ENCODE results near the gene AGAP3.

AGAP3 gene

DNA sequence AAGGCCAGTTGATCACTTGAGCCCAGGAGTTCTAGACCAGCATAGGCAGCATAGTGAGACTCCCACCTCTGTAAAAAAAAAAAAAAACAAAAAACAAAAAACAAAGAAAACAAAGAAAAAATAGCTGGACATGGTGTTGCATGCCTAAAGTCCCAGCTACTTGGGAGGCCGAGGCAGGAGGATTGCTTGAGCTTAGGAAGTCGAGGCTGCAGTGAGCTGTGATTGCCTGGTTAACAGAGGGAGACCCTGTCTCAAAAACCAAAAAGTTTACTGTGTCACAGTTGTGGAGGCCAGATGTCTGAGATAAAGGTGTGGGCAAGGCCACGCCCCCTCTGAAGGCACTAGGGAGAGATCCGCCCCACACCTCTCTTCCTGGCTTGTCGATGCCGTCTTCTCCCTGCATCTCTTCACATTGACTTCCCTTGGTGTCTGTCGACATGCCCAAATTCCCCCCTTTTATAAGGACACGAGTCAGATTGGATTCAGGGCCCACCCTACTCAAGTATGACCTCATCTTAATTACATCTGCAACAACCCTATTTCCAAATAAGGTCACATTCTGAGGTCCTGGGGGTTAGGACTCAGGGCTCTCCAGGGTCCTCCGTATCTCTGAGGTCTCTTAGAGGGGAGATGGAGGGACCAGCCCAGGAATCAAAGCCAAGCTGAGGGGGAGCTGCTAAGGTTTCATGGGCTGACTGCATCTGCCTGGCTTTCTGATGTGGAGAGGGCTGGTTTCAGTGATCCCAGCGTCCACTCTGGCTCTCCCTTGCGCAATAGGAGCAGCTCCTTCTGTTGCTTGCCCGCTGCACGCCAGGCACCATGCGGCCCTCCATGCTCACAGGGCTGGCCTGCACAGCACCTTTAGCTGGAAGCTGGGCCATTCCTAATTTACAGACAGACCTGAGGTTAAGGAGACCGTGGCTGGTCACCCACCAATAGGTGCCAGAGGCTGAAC, 23.1 kb downstream of the AGAP3 start:
- DNase-seq (ENCODE audit: low spot score): no peak

DNA sequence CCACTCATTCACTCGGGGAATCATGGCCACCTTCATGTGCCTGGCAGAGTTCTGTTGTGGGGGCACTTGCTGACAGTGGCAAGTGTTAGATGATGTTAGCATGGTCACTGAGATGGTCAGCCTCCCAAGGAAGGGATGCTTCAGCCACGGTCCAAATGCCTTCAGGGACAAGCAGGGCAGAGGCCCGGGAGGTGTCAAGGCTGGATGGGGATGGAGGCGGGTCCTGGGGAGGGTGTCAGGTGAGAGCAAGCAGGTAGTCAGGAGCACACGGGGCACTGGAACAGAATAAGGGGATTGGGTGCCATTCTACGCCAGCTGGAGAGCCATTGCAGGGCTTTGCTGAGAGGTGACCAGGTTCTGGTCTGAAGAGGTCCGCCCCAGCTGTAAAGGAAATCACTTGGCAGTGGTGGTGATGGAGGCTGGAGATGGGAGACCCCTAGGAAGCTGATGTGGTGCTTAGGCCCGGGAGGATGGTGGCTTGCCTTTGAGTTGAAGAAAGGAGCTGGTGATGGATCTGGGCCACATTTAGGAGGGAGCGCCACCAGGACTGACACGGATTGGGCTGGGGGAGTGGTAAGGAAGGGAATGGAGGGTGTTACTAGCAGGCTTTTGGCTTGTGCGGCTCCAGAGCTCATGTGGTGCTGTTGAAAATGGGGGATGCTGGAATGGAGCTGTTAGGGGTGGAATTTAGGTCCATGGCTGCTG, 24.1 kb downstream of the AGAP3 start:
- no peak for DNase-seq (ENCODE audit: low spot score)

DNA sequence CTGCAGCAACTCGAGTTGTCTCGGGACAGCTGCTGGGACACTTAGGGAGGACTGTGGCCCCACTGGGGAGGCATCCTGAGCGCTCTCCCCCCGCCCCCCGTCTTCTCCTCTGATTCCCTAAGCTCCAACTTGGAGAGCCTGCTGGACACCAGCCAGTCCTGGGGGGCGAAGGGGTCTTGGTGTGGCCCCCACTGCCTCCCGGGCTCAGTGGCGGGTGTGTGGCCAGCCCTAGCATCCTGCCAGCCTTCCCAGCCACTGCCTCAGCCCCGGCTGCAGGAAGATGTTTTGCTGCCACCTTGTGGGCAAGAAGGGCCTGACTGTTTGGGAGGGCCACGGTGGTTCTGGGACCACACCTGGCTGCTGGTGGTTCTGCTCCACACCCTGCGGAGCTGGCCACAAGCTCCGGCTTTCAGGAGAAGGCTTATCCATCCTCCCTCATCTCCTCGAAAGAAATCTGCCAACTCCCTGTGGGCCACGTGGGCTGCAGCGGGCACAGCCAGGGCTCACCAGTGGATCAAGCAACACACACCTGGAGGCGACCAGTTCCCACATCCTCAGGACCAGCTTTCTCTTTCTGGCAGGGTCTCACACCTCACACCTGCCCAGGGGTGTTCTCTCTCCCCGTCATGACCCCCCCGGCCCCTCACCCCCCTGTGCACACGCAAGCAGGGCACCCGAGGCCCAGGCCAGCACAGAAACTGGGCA, 24.8 kb downstream of the AGAP3 start:
- DNase-seq (ENCODE audit: low spot score): peak; percentile 87

DNA sequence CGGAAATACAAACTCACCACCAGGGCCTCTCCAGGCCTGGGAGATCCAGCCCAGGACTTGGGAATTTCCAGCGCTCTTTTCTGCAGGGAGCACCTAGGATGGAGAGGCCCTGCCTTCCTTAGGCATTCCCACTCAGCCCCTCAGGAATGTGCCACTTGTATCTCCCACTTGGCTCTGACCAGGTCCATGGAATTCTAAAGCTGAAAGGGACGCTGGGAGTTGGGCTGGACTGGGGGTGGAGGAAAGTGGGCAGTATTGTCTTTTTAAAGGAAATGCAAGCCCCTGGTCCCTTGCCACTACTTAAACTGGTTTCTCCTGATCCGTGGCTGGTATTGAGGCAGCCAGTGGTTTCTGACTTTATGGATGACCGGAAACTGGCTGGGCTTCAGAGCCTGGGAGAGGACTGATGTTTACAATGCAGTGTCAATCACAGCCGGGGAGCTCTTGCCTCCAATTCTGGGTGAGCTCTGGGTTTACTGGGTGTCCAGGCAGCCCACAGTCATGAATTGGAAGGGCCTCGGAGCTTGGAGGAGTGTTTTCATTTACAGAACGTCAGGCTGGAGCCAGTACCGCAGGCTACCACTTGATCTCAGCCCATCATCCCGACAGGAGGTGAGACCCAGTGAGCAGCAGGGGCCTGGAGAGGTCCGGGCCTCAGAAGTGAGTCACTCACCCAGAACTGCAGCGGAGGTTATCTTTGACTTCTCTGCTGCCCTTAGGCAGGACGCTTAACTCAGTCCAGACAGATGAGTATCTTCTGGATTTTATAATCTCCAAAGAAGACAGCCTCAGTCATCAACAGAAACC, 27.3 kb downstream of the AGAP3 start:
- DNase-seq (ENCODE audit: low spot score): peak; percentile 67

DNA sequence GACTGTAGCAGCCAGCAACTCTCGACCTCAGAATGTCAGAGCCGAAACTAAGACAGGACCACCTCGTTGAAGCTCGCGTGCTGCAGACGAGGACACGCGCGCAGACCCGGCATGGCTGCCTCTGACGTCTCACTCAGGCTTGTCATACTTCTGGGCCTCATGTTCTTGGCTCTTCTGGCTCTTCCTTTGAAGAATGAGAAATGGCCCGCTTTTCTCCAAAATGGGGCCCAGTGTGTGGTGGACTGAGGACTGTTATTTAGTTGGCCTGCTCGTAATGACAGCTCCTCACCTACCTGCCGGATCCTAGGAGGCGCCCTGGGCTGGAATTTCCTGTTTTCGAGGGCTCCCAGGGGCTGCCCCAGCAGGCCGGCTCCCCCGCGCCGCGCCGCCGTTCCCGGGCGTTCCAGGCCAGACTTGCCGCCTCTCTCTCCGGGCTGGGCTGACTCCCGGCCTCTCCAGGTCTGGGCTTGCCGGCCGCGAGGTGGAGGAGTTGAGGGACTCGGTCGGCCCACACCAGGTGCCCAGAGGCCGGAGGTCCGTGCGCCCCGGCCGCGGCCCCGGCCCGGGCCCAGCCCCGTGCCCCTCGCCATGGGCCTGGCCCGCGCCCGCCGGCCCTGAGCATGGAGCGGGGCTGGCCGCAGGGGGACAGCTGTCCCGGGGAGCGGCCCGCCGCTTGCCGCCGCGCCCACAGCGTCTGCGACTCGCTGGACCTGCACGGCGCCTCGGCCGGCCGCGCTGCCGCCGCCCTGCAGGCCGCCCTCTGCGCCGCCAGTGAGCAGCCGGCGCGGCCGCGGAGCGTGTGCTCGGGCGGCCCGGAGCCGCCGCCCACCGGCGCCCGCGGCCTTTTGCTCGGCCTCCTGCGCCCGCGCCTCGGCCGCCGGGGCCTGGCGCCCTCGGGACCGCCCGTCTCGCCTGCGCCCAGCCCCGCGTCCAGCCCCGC, 28.1 kb downstream of the AGAP3 start:
- DNase-seq (ENCODE audit: low spot score): peak; percentile 82

DNA sequence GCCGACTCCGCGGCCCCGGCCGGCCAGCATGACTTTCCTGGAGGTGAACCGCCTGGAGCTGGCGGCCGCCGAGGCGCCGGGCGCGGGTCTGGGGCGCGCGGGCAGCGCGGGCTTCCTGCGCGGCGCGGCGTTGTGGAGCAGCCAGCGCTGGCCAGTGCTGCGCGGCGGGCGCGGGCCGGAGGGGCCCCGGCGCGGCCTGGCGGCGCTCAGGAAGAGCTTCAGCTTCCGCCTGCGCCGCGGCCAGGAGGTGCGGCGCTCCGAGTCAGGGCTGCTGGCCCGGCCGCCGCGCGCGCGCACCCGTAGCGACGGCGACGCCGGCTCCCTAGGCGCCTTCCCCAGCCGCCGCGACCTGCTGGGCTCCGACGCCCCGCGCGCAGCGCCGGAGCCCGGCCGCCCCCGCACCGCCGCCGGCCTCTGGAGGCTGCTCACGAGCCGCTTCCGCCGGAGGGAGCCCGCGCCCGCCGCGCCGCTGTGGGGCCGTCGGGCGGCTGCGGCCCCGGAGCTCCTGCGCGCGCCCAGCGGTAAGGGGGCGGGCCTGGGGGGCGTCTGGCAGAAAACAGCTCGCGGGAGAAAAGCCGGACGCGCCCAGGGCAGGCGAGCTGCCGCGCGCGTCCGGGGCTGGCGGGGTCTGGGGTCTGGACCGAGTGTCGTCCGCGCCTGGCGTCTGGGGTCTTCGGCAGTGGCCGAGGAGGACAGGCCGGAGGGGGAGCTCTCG, 29.0 kb downstream of the AGAP3 start:
- DNase-seq (ENCODE audit: low spot score): peak; percentile 75

DNA sequence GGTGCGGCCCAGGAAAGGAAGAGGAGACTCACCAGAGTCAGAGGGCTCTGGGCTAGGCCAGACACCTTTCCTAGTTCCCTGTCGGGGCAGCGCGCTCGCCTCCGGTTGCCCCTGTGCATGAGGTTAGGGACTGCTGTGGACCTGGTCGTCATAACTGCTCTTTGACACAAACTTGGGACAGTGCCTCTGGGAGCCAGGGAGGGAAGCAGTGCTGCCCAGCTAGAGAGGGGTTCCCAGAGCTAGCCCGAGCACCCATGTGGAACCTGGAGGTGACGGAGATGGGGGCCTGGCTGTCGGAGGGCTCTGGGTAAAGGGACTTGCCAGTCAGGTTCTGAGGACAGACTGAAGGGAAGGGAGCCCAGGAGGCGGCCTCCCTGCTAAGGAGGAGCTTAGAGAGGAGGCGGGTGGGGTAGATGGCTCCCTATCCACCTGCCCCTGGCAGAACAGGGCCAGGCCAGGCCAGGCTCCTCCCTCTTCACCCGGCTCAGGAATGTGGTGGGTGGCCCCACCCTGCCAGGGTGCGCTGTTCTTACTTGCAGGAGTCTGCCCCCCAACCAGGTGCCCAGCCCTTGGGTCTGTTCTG, 29.7 kb downstream of the AGAP3 start:
- DNase-seq (ENCODE audit: low spot score): peak; percentile 72

DNA sequence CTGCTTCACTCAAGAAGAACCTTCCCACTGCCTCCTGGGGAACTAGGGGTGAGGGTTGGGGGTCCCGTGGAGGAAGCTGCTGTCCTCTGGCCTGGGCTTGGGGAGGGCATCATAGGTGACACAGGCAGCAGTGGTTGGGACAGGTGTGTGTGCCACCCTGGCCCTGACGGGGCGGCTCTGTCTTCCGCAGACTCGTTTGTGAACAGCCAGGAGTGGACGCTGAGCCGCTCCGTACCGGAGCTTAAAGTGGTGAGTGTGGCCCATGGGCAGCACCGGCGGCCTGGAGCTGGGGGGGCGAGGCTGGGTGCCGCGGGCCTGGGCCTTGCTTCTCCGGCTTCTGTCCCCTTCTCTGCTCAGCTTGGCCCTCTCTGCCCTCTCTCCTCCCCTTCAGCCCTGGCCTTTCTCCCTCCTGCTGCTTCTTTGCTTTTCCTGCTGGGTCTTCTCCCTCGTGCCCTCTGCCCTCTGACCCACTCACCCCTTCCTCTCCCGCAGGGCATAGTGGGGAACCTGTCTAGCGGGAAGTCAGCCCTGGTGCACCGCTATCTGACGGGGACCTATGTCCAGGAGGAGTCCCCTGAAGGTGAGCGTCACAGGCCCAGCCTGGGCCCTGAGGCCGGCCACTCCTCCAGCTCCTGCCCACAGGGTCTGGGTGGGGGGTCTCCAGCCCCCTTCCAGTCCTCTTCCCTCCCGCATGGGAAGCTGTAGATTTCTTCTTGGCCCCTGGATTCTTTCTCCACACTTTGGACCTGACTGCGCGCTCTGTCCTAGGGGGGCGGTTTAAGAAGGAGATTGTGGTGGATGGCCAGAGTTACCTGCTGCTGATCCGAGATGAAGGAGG, 30.5 kb downstream of the AGAP3 start:
- DNase-seq (ENCODE audit: low spot score): no peak

DNA sequence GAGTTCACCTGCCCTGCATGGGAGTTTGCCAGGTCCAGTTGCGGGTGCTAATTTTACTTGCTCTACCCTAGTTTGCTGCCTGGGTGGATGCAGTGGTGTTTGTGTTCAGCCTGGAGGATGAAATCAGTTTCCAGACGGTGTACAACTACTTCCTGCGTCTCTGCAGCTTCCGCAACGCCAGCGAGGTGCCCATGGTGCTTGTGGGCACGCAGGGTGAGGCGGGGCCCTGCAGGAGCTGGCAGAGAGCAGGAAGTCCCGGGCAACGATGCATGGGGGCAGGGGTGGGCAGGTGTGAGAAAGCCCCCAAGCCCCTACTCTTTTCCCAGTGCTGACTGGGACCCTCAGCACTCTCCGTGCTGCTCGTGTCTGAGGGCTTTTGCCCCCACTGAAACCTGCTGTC, 31.3 kb downstream of the AGAP3 start:
- no peak for DNase-seq (ENCODE audit: low spot score)

DNA sequence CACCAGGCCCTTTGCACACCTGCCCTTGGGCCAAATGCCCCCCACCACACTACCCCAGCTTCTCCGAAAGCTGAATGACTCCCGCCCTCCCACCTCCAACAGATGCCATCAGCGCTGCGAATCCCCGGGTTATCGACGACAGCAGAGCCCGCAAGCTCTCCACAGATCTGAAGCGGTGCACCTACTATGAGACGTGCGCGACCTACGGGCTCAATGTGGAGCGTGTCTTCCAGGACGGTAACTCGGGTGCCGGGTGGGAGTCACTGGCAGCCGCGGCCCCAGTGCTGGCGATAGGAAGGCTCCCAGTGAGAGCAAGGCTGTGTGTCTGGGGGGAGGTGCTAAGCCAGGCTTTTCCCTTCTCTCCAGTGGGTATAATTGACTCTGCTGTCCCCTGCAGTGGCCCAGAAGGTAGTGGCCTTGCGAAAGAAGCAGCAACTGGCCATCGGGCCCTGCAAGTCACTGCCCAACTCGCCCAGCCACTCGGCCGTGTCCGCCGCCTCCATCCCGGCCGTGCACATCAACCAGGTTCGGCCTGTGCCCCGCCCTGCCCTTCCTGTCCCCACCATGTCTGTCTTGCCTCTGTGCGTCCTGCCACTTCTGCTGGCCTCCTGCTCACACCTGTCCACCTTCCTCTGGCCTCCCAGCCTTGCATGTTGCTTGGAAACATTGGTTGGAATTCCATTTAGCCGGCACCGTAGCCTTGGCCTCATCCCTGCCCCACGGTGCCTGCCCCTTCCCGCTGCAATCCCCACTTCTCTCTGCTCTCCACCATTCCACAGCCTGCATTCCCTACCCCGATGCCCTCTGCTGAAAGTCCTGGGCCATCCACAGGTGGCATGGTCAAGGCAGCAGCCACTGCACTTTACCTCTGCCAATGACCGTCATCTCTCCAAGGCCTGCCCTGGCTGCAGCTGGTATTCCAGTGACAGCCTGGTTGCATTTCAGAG, 32.1 kb downstream of the AGAP3 start:
- DNase-seq (ENCODE audit: low spot score): no peak

DNA sequence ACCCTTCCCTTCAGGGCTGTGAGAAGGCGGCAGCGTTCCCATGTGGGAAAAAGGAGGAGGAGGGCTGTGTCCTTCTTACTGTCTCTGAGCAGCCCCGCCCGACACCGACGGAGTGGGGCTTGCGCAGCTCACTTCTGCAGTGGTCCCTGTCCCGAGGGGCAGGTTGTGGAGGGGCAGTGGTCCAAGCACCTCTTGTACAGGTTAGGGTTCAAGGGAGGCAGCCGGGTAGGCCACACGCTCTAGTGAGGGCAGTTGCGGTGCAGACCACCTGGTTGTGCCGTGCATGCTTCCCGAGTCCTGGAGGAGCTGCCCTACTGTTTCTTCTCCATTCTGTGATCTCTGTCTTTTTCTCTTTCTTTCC, 32.8 kb downstream of the AGAP3 start:
- DNase-seq (ENCODE audit: low spot score): no peak

DNA sequence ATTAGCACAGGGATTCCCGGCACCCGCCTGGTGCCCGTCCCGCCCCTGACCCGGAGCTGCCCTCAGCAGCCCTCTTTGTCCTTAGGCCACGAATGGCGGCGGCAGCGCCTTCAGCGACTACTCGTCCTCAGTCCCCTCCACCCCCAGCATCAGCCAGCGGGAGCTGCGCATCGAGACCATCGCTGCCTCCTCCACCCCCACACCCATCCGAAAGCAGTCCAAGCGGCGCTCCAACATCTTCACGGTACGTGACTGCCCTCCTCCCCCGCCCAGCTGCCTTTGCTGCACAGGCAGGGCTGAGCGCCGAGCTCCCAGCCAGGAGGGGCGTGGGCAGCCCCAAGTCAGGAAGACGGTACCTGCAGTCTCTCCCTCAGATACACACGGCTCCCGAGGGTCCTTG, 33.6 kb downstream of the AGAP3 start:
- DNase-seq (ENCODE audit: low spot score): no peak

DNA sequence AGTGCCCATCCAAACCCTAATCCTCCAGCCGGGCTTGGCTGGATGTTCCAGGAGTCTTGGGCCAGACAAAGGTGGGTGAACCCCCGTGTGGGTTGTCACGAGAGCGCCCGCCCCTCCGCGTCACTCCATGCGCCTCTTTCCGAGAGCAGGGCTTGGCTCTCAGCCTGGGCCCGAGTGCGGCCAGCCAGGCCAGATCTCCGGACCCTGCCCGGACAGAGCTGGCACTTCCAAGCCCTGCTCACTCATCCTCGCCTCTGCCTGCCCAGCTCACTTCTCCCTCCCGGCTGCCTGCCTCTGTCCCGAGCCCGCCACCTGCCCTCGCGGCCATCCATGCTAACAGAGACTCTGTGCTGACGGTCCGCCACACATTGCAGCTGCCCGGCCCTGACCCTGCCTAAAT, 34.6 kb downstream of the AGAP3 start:
- DNase-seq (ENCODE audit: low spot score): no peak

DNA sequence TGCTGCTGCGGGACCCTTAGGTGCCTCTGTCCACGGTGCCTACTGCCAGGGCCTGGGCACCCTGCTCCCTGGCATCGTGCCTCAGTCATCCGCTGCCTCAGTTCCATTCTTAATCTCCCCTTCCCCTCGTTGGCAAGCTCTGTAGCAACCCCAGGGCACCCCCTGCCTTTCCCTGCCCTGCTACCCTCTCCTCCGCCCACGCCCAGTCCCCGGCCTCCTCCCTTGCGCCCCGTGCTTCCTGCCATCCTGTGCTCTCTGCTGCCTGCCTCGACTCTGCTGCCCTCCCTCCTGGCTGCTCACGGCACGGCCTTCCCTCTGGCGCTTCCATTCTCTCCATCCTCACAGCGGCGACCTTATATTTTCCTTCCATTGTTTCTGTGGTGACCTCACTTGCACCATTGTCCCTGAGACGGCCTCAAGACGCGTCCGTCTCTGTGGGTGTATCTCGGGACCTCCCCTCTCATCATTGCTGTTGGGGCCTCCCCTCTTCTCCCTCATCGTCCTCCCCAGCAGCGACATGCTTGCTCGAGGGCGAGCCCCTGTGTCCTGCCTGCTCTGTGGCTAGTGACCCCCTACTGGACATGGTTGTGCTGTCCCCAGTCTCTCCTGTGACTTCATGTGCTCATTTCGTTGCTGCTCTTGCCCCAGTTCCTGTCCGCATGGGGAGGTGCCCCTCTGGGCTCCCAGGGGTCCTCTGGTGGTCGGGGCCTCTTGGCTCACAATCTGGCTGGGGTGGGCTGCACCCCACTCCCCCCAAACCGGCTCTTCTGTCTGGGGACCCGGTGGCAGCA, 35.3 kb downstream of the AGAP3 start:
- no peak for DNase-seq (ENCODE audit: low spot score)

DNA sequence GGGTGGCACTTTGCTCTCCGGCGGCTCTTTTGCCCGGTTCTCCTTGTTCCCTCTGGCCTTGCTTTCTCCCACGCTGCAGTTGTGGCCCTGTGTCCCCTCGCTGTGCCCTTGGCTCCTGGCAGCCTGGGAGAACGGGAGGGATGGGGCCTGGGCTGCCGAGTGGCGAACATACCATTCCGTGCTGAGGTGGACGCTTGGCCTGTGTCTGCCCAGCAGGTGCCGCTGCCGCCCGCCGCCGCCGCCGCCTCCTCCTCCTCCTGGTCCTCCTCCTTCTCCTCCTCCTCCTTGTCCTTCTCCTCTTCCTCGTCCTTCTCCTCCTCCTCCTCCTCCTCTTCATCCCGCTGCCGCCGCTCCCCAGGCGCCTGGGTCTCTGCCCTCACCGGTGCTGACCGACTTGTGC, 36.0 kb downstream of the AGAP3 start:
- DNase-seq (ENCODE audit: low spot score): peak; percentile 47

DNA sequence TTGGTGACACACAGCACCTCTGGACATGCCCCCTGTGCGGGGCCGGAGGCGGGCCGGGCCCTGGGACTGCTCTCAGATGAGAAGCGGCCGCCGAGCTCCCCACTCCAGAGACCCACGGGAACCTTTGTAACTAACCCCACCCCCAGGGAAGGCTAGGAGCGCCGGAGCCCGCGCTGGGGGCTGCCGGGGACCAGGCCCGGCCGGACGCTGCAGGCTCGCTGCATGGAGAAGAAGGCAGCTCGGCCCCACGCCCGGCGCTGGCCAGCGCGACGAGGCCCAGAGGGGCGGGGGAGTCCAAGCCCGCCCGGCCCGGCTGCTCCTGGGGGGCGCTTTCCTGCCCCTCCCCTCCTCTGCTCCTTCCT, 36.5 kb downstream of the AGAP3 start:
- DNase-seq (ENCODE audit: low spot score): no peak
